K562 (cell line): Measurements from ENCODE around the gene SIRT2. TPM values are rescaled to one million over a fixed set of nuclear protein-coding genes. Genes with fewer than 3 reads are reported as not detected.

Experiments
- ATAC-seq: fragments of 200-7000 bp; cut with Tn5 transposase; 3 replicates; pipeline ENCODE4 v1.9.1; 2020; ENCODE audit warnings: moderate library complexity
- BruUV-seq: library from RNA; stranded (reverse); fragments of 400-500 nt; replicated peaks from 2 replicates; lab custom pipeline; 2021; lab: Mats Ljungman, UMichigan
- CTCF ChIA-PET: fragments of 300-600 bp; formaldehyde crosslinking; extraction: SDS; loops from one replicate; lab custom pipeline; 2021; ENCODE audit warnings: low intra/inter-chr PET ratio; lab: Yijun Ruan, JAX
- POLR2A ChIA-PET: fragments of 300-600, 350-650 bp; sonication (Branson Sonifier 250); formaldehyde crosslinking; extraction: SDS; loops from one replicate; lab custom pipeline; 2021; ENCODE audit warnings: antibody characterized with exemption, inconsistent platforms; lab: Yijun Ruan, JAX
- DNase-seq, 4 experiments: peaks; one replicate each; pipeline versions ENCODE4 v3.0.0 to v3.0.0-alpha.2; 2011 to 2018; ENCODE audit warnings: low spot score in 3 of 4, mixed read lengths in 3 of 4; ENCODE audit errors: extremely low read depth in 1 of 4
- FAIRE-seq: peaks from 2 replicates; lab custom pipeline; 2011; peaks lifted over from hg19 to GRCh38; lab: Jason Lieb, UNC
- H2AFZ ChIP-seq: 2 replicates; pipeline ENCODE4 v1.6.0; 2011; ENCODE audit warnings: low read depth, low read length, control low read depth, inconsistent platforms
- H3K27ac ChIP-seq: fragments of 200-600 bp; 3 replicates; pipeline ENCODE4 v1.8.0; 2011; ENCODE audit warnings: low read depth, mild to moderate bottlenecking, control low read depth, inconsistent platforms, low read length, moderate library complexity, mixed read lengths; ENCODE audit errors: extremely low read depth
- H3K27me3 ChIP-seq, 2 experiments: fragments of 300-600 bp in 1 of 2; 2 replicates in 1 of 2; 3 replicates in 1 of 2; pipeline versions ENCODE4 v1.6.0 to v1.8.0; 2011; ENCODE audit warnings: inconsistent platforms in 2 of 2, low read length in 2 of 2, mild to moderate bottlenecking in 1 of 2, mixed read lengths in 1 of 2, moderate library complexity in 1 of 2; ENCODE audit not compliant: control insufficient read depth in 2 of 2, insufficient read depth in 2 of 2
- H3K36me3 ChIP-seq: fragments of 300-600 bp; 3 replicates; pipeline ENCODE4 v1.8.0; 2011; ENCODE audit warnings: mild to moderate bottlenecking, low read length, inconsistent platforms; ENCODE audit not compliant: control insufficient read depth, insufficient read depth
- H3K4me1 ChIP-seq, 2 experiments: fragments of 200-600 bp in 1 of 2; replicated peaks in 1 of 2; 2 replicates in 1 of 2; 3 replicates in 1 of 2; pipeline versions ENCODE4 v1.5.1 to v1.8.0; 2011; ENCODE audit warnings: inconsistent platforms in 2 of 2, low read length in 2 of 2, mild to moderate bottlenecking in 1 of 2, mixed read lengths in 1 of 2, moderate library complexity in 1 of 2; ENCODE audit not compliant: control insufficient read depth in 2 of 2, insufficient read depth in 2 of 2
- H3K4me2 ChIP-seq: 2 replicates; pipeline ENCODE4 v1.6.1; 2011; ENCODE audit warnings: low read length, control low read depth, inconsistent platforms, mixed read lengths; ENCODE audit not compliant: insufficient read depth
- H3K4me3 ChIP-seq: fragments of 200-600 bp; sonication (generic), shearing (Covaris generic); 2 replicates; pipeline ENCODE4 v1.5.1; 2016; ENCODE audit warnings: control low read depth, inconsistent platforms
- H3K79me2 ChIP-seq: fragments of 200-600 bp; 3 replicates; pipeline ENCODE4 v1.8.0; 2011; ENCODE audit warnings: low read length, inconsistent platforms; ENCODE audit not compliant: control insufficient read depth, insufficient read depth
- H3K9ac ChIP-seq, 2 experiments: 2 replicates each; pipeline versions ENCODE4 v1.6.0 to v1.6.1; 2011; ENCODE audit warnings: low read depth in 2 of 2, low read length in 2 of 2, control low read depth in 1 of 2, inconsistent platforms in 1 of 2, mild to moderate bottlenecking in 1 of 2, mixed read lengths in 1 of 2; ENCODE audit not compliant: insufficient read depth in 1 of 2
- H3K9me1 ChIP-seq: one replicate; pipeline ENCODE4 v1.6.0; 2011; ENCODE audit warnings: inconsistent platforms, mild to moderate bottlenecking, low read length, moderate library complexity; ENCODE audit not compliant: control insufficient read depth, insufficient read depth
- H3K9me3 ChIP-seq: replicated peaks from 2 replicates; pipeline ENCODE4 v1.5.1; 2011; ENCODE audit warnings: low read depth, low read length, inconsistent platforms; ENCODE audit not compliant: control insufficient read depth, insufficient read depth
- H4K20me1 ChIP-seq: replicated peaks from 2 replicates; pipeline ENCODE4 v1.6.1; 2011; ENCODE audit warnings: low read length, inconsistent platforms, mixed read lengths; ENCODE audit not compliant: control insufficient read depth, insufficient read depth
- ARNT ChIP-seq, 2 experiments: fragments of 450-650 bp; IDR thresholded peaks; 2 replicates each; pipeline ENCODE4 v1.6.1; 2016; ENCODE audit warnings: mild to moderate bottlenecking in 1 of 2
- POLR2AphosphoS2 ChIP-seq: IDR thresholded peaks from 2 replicates; pipeline ENCODE4 v1.6.1; 2012; ENCODE audit warnings: low read length, improper control_type of control experiment
- POLR2B ChIP-seq: fragments of 450-650 bp; IDR thresholded peaks from 2 replicates; pipeline ENCODE4 v1.6.1; 2018; ENCODE audit warnings: low read depth; ENCODE audit not compliant: partially characterized antibody
- POLR2G ChIP-seq: fragments of 200-400 bp; formaldehyde crosslinking; IDR thresholded peaks from 2 replicates; pipeline ENCODE4 v1.6.1; 2017; ENCODE audit warnings: low read depth, mild to moderate bottlenecking, antibody characterized with exemption, low read length, moderate library complexity
- RBFOX2 ChIP-seq: fragments of 200-400 bp; formaldehyde crosslinking; IDR thresholded peaks from 2 replicates; pipeline ENCODE4 v1.6.1; 2017; ENCODE audit warnings: low read depth, mild to moderate bottlenecking, low read length, moderate library complexity
- RFX1 ChIP-seq: fragments of 450-650 bp; IDR thresholded peaks from 2 replicates; pipeline ENCODE4 v1.6.1; 2016; ENCODE audit warnings: mild to moderate bottlenecking, moderate library complexity
- ZC3H4 ChIP-seq: sonication (generic); formaldehyde crosslinking; IDR thresholded peaks from 2 replicates; pipeline ENCODE4 v1.9.0; 2021; ENCODE audit warnings: missing genetic modification reagents, borderline replicate concordance
- ZKSCAN1 ChIP-seq: fragments of 150-350 bp; IDR thresholded peaks from 2 replicates; pipeline ENCODE4 v1.6.1; 2016; ENCODE audit warnings: low read depth, low read length
- WGBS: fragments of 100-300 bp; shearing (Covaris generic); methylation state at CpG from one replicate; pipeline ENCODE4 v1.1.6; 2016; ENCODE audit warnings: low coverage, mixed read lengths; ENCODE audit not compliant: insufficient coverage; ENCODE audit errors: missing lambda C conversion rate; 5-methylcytosine and 5-hydroxymethylcytosine counted together
- in situ Hi-C: fragments of 300-500 bp; cut with MboI; formaldehyde crosslinking; loops from 4 replicates; pipeline ENCODE4 v1.15.0; 2018; ENCODE audit warnings: inconsistent platforms, mixed read lengths
- intact Hi-C: fragments of 100-400 bp; cut with micrococcal nuclease; formaldehyde crosslinking; loops from 2 replicates; pipeline ENCODE4 v1.14.2; 2022
- polyA plus RNA-seq, 8 experiments: library from polyadenylated mRNA; depleted of rRNA in 4 of 8; stranded (reverse) in 5 of 8; unstranded in 3 of 8; fragments of >200 nt; fragmentation: Nextera tagmentation in 2 of 8; fragmentation: Illumina TruSeq in 1 of 8; extraction: Ambion mirVana in 2 of 8; extraction: Trizol in 1 of 8; gene quantifications; 2 replicates each; pipeline versions ENCODE4 v1.2.1 to v1.2.3, GENCODE V29; 2011 to 2014; ENCODE audit warnings: inconsistent platforms in 1 of 8, missing spikeins in 1 of 8
- total RNA-seq, 7 experiments: library from RNA; depleted of rRNA in 6 of 7; stranded (reverse); fragments of >200 nt in 6 of 7; fragmentation: Illumina TruSeq in 2 of 7; extraction: Trizol in 2 of 7; gene quantifications; 2 replicates each; pipeline versions ENCODE4 v1.2.1 to v1.2.3, GENCODE V29; 2011 to 2021; ENCODE audit warnings: low replicate concordance in 1 of 7
- TF ChIP-seq, protein P1 (sequence below): sonication (generic); formaldehyde crosslinking; IDR thresholded peaks from 2 replicates; pipeline ENCODE4 v1.8.1; 2023; ENCODE audit warnings: mild to moderate bottlenecking, missing genetic modification reagents

The SIRT2 gene
- total and polyA plus RNA-seq, 9 of the 15 experiments (the other 6 are each of a cell fraction or from before 2014, with no cell fraction given), result 2.3 to 35.2 (median 22.9) TPM

DNA sequence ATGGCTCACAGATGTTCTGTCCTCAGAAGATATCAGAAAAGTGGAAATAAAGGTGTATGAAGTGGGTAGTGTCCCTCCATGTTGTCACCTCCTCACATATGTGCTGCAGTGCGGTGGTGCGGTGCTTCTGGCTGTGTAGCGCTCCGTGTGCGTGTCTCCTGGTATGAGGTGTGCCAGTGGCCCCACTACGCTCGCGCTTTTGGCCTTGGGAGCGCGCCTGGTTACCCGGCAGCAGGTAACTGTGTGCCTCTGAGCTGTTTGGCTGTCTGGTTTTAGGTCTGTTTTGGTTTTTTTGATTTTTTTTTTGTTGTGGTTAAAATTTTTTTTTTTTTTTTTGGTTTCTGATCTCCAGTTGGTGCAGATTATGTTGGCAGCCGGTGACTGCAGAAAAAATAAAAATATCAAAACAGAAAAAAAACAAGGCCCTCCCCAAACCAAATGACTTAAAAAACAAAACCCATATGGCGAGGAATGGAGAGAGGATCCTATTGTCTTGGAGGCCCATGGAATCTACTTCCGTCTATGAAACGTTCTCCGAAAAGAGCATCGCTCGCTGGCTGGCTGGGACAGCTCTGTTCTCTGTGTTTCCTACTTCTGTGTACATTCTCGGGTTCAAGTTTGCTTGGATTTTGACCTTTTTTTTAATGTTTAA, 57.5 kb downstream of the SIRT2 start:
- peaks cover 99% of the 10 kb centered on the region for H3K36me3 ChIP-seq
- CTCF ChIA-PET, result no interaction called here
- no peak for TF ChIP-seq RFX1
- TF ChIP-seq POLR2G, result peak; percentile 66
- TF ChIP-seq POLR2AphosphoS2, result 0 out of 2 replicates have a peak, but pooled peaks have one; percentile 59
- TF ChIP-seq ZKSCAN1, result 0 out of 2 replicates have a peak, but pooled peaks have one; percentile 39
- TF ChIP-seq, protein P1, sequence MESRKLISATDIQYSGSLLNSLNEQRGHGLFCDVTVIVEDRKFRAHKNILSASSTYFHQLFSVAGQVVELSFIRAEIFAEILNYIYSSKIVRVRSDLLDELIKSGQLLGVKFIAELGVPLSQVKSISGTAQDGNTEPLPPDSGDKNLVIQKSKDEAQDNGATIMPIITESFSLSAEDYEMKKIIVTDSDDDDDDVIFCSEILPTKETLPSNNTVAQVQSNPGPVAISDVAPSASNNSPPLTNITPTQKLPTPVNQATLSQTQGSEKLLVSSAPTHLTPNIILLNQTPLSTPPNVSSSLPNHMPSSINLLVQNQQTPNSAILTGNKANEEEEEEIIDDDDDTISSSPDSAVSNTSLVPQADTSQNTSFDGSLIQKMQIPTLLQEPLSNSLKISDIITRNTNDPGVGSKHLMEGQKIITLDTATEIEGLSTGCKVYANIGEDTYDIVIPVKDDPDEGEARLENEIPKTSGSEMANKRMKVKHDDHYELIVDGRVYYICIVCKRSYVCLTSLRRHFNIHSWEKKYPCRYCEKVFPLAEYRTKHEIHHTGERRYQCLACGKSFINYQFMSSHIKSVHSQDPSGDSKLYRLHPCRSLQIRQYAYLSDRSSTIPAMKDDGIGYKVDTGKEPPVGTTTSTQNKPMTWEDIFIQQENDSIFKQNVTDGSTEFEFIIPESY (CRISPR knock-in tag), result peak; percentile 68; the same call in 1 of the 2 replicates
- no peak for TF ChIP-seq ZC3H4
- TF ChIP-seq ARNT (IDR thresholded peaks at IDR 0.05), result no peak
- TF ChIP-seq POLR2B, result peak; percentile 34
- TF ChIP-seq RBFOX2, result peak; percentile 61; the same call in 1 of the 2 replicates
- TF ChIP-seq, all 486 proteins: peak for 6
- Histone ChIP-seq H3K79me2 (peaks cover 60% of the 10 kb centered on the region), H3K4me2 (no peak overlapping the region), H3K27me3 (no peaks in the 10 kb centered on the region), H3K4me3 (no peak overlapping the region), H3K4me1 (peaks cover 0 to 14% of the 10 kb centered on the region in 2 experiments; a peak in 4 of 5 replicates), H3K27ac (peak overlapping the region; percentile 10; the same call in 1 of the 3 replicates), H3K9me1 (no peaks in the 10 kb centered on the region), H4K20me1 (peaks cover 30% of the 10 kb centered on the region), H3K9me3 (no peaks in the 10 kb centered on the region), H2AFZ (no peak overlapping the region), H3K9ac (no peak overlapping the region; a peak in 1 of 4 replicates)
- intact Hi-C loops, result no loop called here
- no TSS peak for BruUV-seq
- FAIRE-seq, result no peak
- POLR2A ChIA-PET, result interaction anchor here (0.6 to 1.3 kb wide), 6 partner anchors 10 to 455 kb away, joined by 3 to 4 read pairs (median 3); partner anchors contain the start of gene ECH1
- WGBS, result 96% methylated on average over 19 of the region's 19 CpGs
- DNase-seq, result peak in 2 of 4 experiments; percentile 3 to 12
- no peak for ATAC-seq
- in situ Hi-C loops, result no loop called here
